Stimulated activated CD4-positive, alpha-beta T cell treated with anti-CD3 and anti-CD28 coated beads, Interleukin-4, amount 100 ng/mL, for 4 hours (primary cell): ENCODE results near the gene GLRA3.
"Not testable (repeated sequence)": the region's sequence is repeated elsewhere in the genome, so short reads cannot be mapped to it uniquely, and the experiment has no call there.

Source experiments
- DNase-seq, 2 experiments: peaks; one replicate each; pipeline ENCODE4 v3.0.0-alpha.2; 2020

The GLRA3 gene

GRCh38 chr4:174713181-174713580, 115.9 kb downstream of the GLRA3 start:
- DNase-seq, result no peak

- DNase-seq, result no peak
Measured at GRCh38 chr4:174709526-174709925, 119.5 kb downstream of the GLRA3 start.

GRCh38 chr4:174708381-174708780, 120.7 kb downstream of the GLRA3 start:
- no peak for DNase-seq

GRCh38 chr4:174707902-174708301, 121.1 kb downstream of the GLRA3 start:
- DNase-seq, result no peak

GRCh38 chr4:174707051-174707676, 121.9 kb downstream of the GLRA3 start:
- DNase-seq, result no peak

GRCh38 chr4:174702979-174703478, 126.0 kb downstream of the GLRA3 start:
- no peak for DNase-seq

GRCh38 chr4:174699654-174700053, 129.4 kb downstream of the GLRA3 start:
- no peak for DNase-seq

GRCh38 chr4:174697896-174698295, 131.2 kb downstream of the GLRA3 start:
- DNase-seq, result no peak

- DNase-seq, result no peak
Measured at GRCh38 chr4:174697202-174697601, 131.8 kb downstream of the GLRA3 start.

GRCh38 chr4:174696657-174697056, 132.4 kb downstream of the GLRA3 start:
- DNase-seq, result no peak

GRCh38 chr4:174691876-174692275, 137.2 kb downstream of the GLRA3 start:
- not testable (repeated sequence) for DNase-seq

GRCh38 chr4:174690665-174691064, 138.4 kb downstream of the GLRA3 start:
- DNase-seq, result no peak

- DNase-seq, result no peak
Measured at GRCh38 chr4:174689618-174690017, 139.4 kb downstream of the GLRA3 start.

- no peak for DNase-seq
Measured at GRCh38 chr4:174686826-174687225, 142.2 kb downstream of the GLRA3 start.

- no peak for DNase-seq
Measured at GRCh38 chr4:174681723-174682300, 147.2 kb downstream of the GLRA3 start.

GRCh38 chr4:174674305-174674840, 154.7 kb downstream of the GLRA3 start:
- no peak for DNase-seq

GRCh38 chr4:174673865-174674264, 155.2 kb downstream of the GLRA3 start:
- no peak for DNase-seq

- no peak for DNase-seq
Measured at GRCh38 chr4:174672276-174672675, 156.8 kb downstream of the GLRA3 start.

- DNase-seq, result no peak
Measured at GRCh38 chr4:174669270-174669669, 159.8 kb downstream of the GLRA3 start.

GRCh38 chr4:174665799-174666198, 163.2 kb downstream of the GLRA3 start:
- no peak for DNase-seq

GRCh38 chr4:174663216-174663615, 165.8 kb downstream of the GLRA3 start:
- DNase-seq, result no peak

GRCh38 chr4:174658246-174658645, 170.8 kb downstream of the GLRA3 start:
- no peak for DNase-seq

GRCh38 chr4:174657472-174657871, 171.6 kb downstream of the GLRA3 start:
- DNase-seq, result no peak

GRCh38 chr4:174654634-174655033, 174.4 kb downstream of the GLRA3 start:
- DNase-seq, result no peak
